PC-3 (cell line): ENCODE measurements around the gene GNAS. TPM values are rescaled to one million over a fixed set of nuclear protein-coding genes. Genes with fewer than 3 reads are reported as not detected.
A peak's percentile ranks its signal among the peaks of the same experiment; 100 is the strongest.
"Not testable (repeated sequence)": the region's sequence is repeated elsewhere in the genome, so short reads cannot be mapped to it uniquely, and the experiment has no call there.

ENCODE experiments used
- ATAC-seq: fragments of 200-7000 bp; cut with Tn5 transposase; 2 replicates; pipeline ENCODE4 v1.9.1; 2020; ENCODE audit warnings: mild to moderate bottlenecking, moderate library complexity
- BruUV-seq: library from RNA; stranded (reverse); fragments of 400-500 nt; replicated peaks from 2 replicates; lab custom pipeline; 2021; lab: Mats Ljungman, UMichigan
- CTCF ChIA-PET: fragments of 300-600 bp; sonication (Branson Sonifier 250); formaldehyde crosslinking; loops from one replicate; lab custom pipeline; 2022; ENCODE audit warnings: antibody characterized with exemption; lab: Charles Lee
- POLR2A ChIA-PET: fragments of 300-600 bp; sonication (Branson Sonifier 250); formaldehyde crosslinking; loops from one replicate; lab custom pipeline; 2022; ENCODE audit warnings: antibody characterized with exemption; ENCODE audit not compliant: unreplicated experiment; lab: Charles Lee
- DNase-seq: peaks from one replicate; pipeline ENCODE4 v3.0.0-alpha.2; 2015
- H2AFZ ChIP-seq: fragments of 300-600 bp; sonication (generic); 2 replicates; pipeline ENCODE4 v1.6.0; 2016; ENCODE audit warnings: antibody characterized with exemption, low read length
- H3F3A ChIP-seq: fragments of 300-600 bp; sonication (generic); one replicate; pipeline ENCODE4 v1.6.0; 2017; ENCODE audit warnings: antibody characterized with exemption, low read length, control low read depth, mild to moderate bottlenecking; ENCODE audit not compliant: unreplicated experiment
- H3K27ac ChIP-seq: fragments of 300-600 bp; sonication (generic); 2 replicates; pipeline ENCODE4 v1.5.1; 2016; ENCODE audit warnings: mild to moderate bottlenecking, low read length
- H3K27me3 ChIP-seq: fragments of 300-600 bp; sonication (generic); 2 replicates; pipeline ENCODE4 v1.6.1; 2016; ENCODE audit warnings: low read length, mixed read lengths
- H3K36me3 ChIP-seq: fragments of 300-600 bp; sonication (generic); 2 replicates; pipeline ENCODE4 v1.6.1; 2016; ENCODE audit warnings: low read depth, mixed run types, low read length, mixed read lengths
- H3K4me1 ChIP-seq: fragments of 300-600 bp; sonication (generic); 2 replicates; pipeline ENCODE4 v1.5.1; 2016; ENCODE audit warnings: low read length; ENCODE audit not compliant: insufficient read depth
- H3K4me2 ChIP-seq: fragments of 300-600 bp; sonication (generic); 2 replicates; pipeline ENCODE4 v1.6.0; 2016; ENCODE audit warnings: low read length
- H3K4me3 ChIP-seq: fragments of 300-600 bp; sonication (generic); 2 replicates; pipeline ENCODE4 v1.5.1; 2016; ENCODE audit warnings: mild to moderate bottlenecking, low read length, mixed read lengths
- H3K79me2 ChIP-seq: fragments of 300-600 bp; sonication (generic); 2 replicates; pipeline ENCODE4 v1.6.1; 2017; ENCODE audit warnings: low read length, mixed read lengths
- H3K9ac ChIP-seq: fragments of 300-600 bp; sonication (generic); 2 replicates; pipeline ENCODE4 v1.6.0; 2016; ENCODE audit warnings: mild to moderate bottlenecking, low read length
- H3K9me2 ChIP-seq: fragments of 300-600 bp; sonication (generic); replicated peaks from 2 replicates; pipeline ENCODE4 v1.6.1; 2016; ENCODE audit warnings: mixed run types, low read length, mixed read lengths
- H3K9me3 ChIP-seq: fragments of 300-600 bp; sonication (generic); 2 replicates; pipeline ENCODE4 v1.6.1; 2016; ENCODE audit warnings: low read length, mixed read lengths
- H4K20me1 ChIP-seq: fragments of 300-600 bp; sonication (generic); 2 replicates; pipeline ENCODE4 v1.6.1; 2016; ENCODE audit warnings: low read length, mixed read lengths
- EZH2 ChIP-seq: fragments of 300-600 bp; sonication (generic); IDR thresholded peaks from one replicate; pipeline ENCODE4 v1.6.1; 2017; ENCODE audit warnings: antibody characterized with exemption, mild to moderate bottlenecking, low read length; ENCODE audit not compliant: unreplicated experiment
- EZH2phosphoT487 ChIP-seq: fragments of 300-600 bp; sonication (generic); IDR thresholded peaks from 2 replicates; pipeline ENCODE4 v1.6.1; 2018; ENCODE audit warnings: mild to moderate bottlenecking, antibody characterized with exemption, low read length, borderline replicate concordance
- intact Hi-C: fragments of 100-400 bp; cut with micrococcal nuclease; formaldehyde crosslinking; loops from 2 replicates; pipeline ENCODE4 v1.9.0; 2023
- total RNA-seq: library from RNA; depleted of rRNA; stranded (reverse); fragments of >200 nt; gene quantifications from 2 replicates; pipeline ENCODE4 v1.2.3, GENCODE V29; 2014
- TF ChIP-seq, protein P1 (sequence below): fragments of 300-600 bp; sonication (generic); conservative IDR thresholded peaks from 2 replicates; pipeline ENCODE4 v1.5.1; 2017; ENCODE audit warnings: antibody characterized with exemption, low read depth, mild to moderate bottlenecking, low read length

Gene GNAS
- total RNA-seq, 1 experiment from 2014 or later: 694 TPM

DNA sequence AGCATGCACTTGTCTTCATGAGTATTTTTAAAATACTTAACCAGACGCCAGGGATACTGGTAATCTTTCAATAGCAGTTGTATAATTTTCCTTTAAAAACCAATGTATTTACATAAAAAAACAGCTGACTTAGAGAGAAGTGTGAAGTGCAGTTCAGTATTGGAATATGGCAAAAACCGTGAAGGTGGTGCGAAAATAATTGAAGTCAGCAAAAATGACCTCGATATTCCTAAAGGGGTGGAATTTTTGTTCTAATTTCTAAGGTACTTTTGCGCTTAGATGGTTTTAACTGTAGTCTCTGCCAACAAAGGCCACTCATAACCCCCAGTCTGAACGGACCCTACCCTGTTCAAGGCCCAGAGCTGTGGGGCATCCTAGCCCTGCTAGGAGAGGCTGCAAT lies 27.1 kb upstream of the GNAS start:
- intact Hi-C loops: no loop called here
- Histone ChIP-seq H3K9me2 (no peaks in the 10 kb centered on the region), H3K4me1 (no peaks in the 10 kb centered on the region), H2AFZ (no peak overlapping the region), H3K4me2 (no peak overlapping the region), H3F3A (no peaks in the 10 kb centered on the region), H4K20me1 (no peaks in the 10 kb centered on the region), H3K9ac (no peak overlapping the region), H3K27ac (no peak overlapping the region), H3K4me3 (no peak overlapping the region), H3K79me2 (no peaks in the 10 kb centered on the region), H3K27me3 (peaks cover 29% of the 10 kb centered on the region), H3K36me3 (no peaks in the 10 kb centered on the region), H3K9me3 (no peaks in the 10 kb centered on the region)
- POLR2A ChIA-PET: interaction anchor here (0.6 kb wide), 1 partner anchor 34 kb away, joined by 3 read pairs; no protein-coding TSS in a partner anchor
- no peak for TF ChIP-seq EZH2
- CTCF ChIA-PET: interaction anchor here (0.5 kb wide), 1 partner anchor 213 kb away, joined by 7 read pairs; no protein-coding TSS in a partner anchor
- DNase-seq (no peak), ATAC-seq (no peak)
- no TSS peak for BruUV-seq

DNA sequence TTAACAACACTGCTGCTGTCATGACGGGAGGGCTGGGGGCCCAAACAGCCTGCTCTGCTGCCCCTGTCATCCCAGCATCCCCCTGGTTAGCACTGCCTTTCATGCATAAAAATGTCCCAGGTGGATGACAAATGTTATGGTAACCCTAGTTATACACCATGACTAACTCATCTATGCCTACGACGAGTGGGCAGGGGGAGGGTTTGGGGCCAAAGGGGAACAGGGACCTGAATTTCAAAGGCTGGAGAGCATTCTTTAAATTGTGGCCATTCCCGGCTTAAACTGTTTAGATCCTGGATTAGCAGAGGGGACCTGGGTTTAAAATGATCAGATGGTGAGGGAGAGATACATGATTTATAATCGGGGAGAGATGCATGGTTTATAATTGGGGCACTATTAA lies 26.2 kb upstream of the GNAS start:
- CTCF ChIA-PET: no interaction called here
- TF ChIP-seq, protein P1, sequence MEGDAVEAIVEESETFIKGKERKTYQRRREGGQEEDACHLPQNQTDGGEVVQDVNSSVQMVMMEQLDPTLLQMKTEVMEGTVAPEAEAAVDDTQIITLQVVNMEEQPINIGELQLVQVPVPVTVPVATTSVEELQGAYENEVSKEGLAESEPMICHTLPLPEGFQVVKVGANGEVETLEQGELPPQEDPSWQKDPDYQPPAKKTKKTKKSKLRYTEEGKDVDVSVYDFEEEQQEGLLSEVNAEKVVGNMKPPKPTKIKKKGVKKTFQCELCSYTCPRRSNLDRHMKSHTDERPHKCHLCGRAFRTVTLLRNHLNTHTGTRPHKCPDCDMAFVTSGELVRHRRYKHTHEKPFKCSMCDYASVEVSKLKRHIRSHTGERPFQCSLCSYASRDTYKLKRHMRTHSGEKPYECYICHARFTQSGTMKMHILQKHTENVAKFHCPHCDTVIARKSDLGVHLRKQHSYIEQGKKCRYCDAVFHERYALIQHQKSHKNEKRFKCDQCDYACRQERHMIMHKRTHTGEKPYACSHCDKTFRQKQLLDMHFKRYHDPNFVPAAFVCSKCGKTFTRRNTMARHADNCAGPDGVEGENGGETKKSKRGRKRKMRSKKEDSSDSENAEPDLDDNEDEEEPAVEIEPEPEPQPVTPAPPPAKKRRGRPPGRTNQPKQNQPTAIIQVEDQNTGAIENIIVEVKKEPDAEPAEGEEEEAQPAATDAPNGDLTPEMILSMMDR: no peak
- TF ChIP-seq EZH2 (no peak), EZH2phosphoT487 (no peak)
- no peak for ATAC-seq

DNA sequence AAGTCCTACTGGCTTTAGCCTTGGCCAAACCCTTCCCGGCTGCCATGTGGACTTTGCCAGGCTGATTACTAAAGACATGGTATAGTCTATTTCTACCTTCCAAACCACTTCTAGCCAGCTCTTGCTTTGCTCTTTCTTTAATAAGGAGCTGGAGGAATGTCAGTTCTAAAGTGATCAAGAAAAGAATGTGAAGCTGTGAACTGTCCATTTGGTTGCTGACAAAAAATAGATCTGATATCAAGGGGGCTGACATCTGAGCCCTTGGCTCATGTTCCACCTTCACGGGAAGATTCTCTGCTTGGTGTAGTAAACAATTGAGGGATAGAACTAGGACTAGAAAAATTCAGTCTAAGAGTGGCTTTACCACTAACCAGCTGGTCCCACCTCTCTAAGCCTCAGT lies 24.4 kb upstream of the GNAS start:
- Histone ChIP-seq H3F3A (no peaks in the 10 kb centered on the region), H2AFZ (no peak overlapping the region), H3K79me2 (no peaks in the 10 kb centered on the region), H3K27ac (no peak overlapping the region), H3K9ac (no peak overlapping the region), H3K9me3 (no peaks in the 10 kb centered on the region), H3K9me2 (no peaks in the 10 kb centered on the region), H3K4me1 (no peaks in the 10 kb centered on the region), H3K27me3 (peaks cover 48% of the 10 kb centered on the region), H3K36me3 (no peaks in the 10 kb centered on the region), H3K4me3 (no peak overlapping the region), H3K4me2 (no peak overlapping the region), H4K20me1 (no peaks in the 10 kb centered on the region)
- TF ChIP-seq, protein P1: no peak
- TF ChIP-seq EZH2phosphoT487 (no peak), EZH2 (no peak)
- DNase-seq (no peak), ATAC-seq (no peak)
- BruUV-seq: no TSS peak
- ChIA-PET POLR2A (no interaction called here), CTCF (no interaction called here)
- intact Hi-C loops: no loop called here

More for the DNA sequence above, 26.2 kb upstream of the GNAS start:
- no TSS peak for BruUV-seq
- intact Hi-C loops: no loop called here
- Histone ChIP-seq H3K9ac (no peak overlapping the region), H3K27ac (no peak overlapping the region), H3K4me1 (no peaks in the 10 kb centered on the region), H3F3A (no peaks in the 10 kb centered on the region), H3K9me3 (no peaks in the 10 kb centered on the region), H3K27me3 (peaks cover 35% of the 10 kb centered on the region), H3K9me2 (no peaks in the 10 kb centered on the region), H3K36me3 (no peaks in the 10 kb centered on the region), H3K4me3 (no peak overlapping the region), H3K79me2 (no peaks in the 10 kb centered on the region), H2AFZ (no peak overlapping the region), H3K4me2 (no peak overlapping the region), H4K20me1 (no peaks in the 10 kb centered on the region)
- DNase-seq: peak; percentile 25
- POLR2A ChIA-PET: no interaction called here

DNA sequence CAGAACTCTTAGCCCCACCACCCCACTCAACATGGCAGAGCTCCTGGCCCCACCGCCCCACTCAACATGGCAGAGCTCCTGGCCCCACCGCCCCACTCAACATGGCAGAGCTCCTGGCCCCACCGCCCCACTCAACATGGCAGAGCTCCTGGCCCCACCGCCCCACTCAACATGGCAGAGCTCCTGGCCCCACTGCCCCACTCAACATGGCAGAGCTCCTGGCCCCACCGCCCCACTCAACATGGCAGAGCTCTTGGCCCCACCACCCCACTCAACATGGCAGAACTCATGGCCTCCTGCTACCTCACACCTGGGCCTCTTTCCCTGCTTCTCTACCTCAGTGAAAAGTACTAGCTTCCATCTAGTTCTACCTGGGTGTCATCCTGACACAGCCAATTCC lies 23.7 kb upstream of the GNAS start:
- POLR2A ChIA-PET, DNase-seq, BruUV-seq, H3K4me2 ChIP-seq, H3K9me2 ChIP-seq, CTCF ChIA-PET, H3K36me3 ChIP-seq, H3K4me3 ChIP-seq, H3K27ac ChIP-seq, H3K9me3 ChIP-seq, H3K4me1 ChIP-seq, H3F3A ChIP-seq, H4K20me1 ChIP-seq, ATAC-seq, H3K79me2 ChIP-seq, intact Hi-C loops, H3K9ac ChIP-seq, H2AFZ ChIP-seq: not testable (repeated sequence)
- peaks cover 49% of the 10 kb centered on the region for H3K27me3 ChIP-seq
